DOHH2 (cell line): ENCODE data around the gene RNF212.

Source experiments
- H3F3A ChIP-seq: fragments of 200-600 bp; sonication (generic), shearing (Covaris generic); 2 replicates; pipeline ENCODE4 v1.6.0; 2016; ENCODE audit warnings: antibody characterized with exemption, mild to moderate bottlenecking; ENCODE audit not compliant: control insufficient read depth, insufficient read depth
- H3K27ac ChIP-seq: fragments of 200-600 bp; sonication (generic); 2 replicates; pipeline ENCODE4 v1.5.1; 2014; ENCODE audit warnings: low read depth, mild to moderate bottlenecking, low read length, moderate library complexity
- H3K27me3 ChIP-seq: fragments of 200-600 bp; sonication (generic); 2 replicates; pipeline ENCODE4 v1.6.1; 2014; ENCODE audit warnings: mild to moderate bottlenecking, low read length, mixed read lengths; ENCODE audit not compliant: control insufficient read depth
- H3K36me3 ChIP-seq: fragments of 200-600 bp; sonication (generic); 2 replicates; pipeline ENCODE4 v1.6.1; 2014; ENCODE audit warnings: mild to moderate bottlenecking, low read length, moderate library complexity, mixed read lengths; ENCODE audit not compliant: control insufficient read depth
- H3K4me1 ChIP-seq: fragments of 200-600 bp; sonication (generic); 2 replicates; pipeline ENCODE4 v1.6.1; 2014; ENCODE audit warnings: mild to moderate bottlenecking, low read length, mixed read lengths; ENCODE audit not compliant: control insufficient read depth
- H3K4me2 ChIP-seq: fragments of 200-600 bp; sonication (generic); 2 replicates; pipeline ENCODE4 v1.6.0; 2014; ENCODE audit warnings: mild to moderate bottlenecking, low read length, moderate library complexity
- H3K4me3 ChIP-seq: fragments of 200-600 bp; sonication (generic); 2 replicates; pipeline ENCODE4 v1.5.1; 2014; ENCODE audit warnings: mild to moderate bottlenecking, low read length, mixed read lengths
- H3K79me2 ChIP-seq: fragments of 200-600 bp; sonication (generic); 2 replicates; pipeline ENCODE4 v1.6.1; 2014; ENCODE audit warnings: mild to moderate bottlenecking, low read length, mixed read lengths; ENCODE audit not compliant: control insufficient read depth
- H3K9me2 ChIP-seq: fragments of 200-600 bp; sonication (generic); replicated peaks from 2 replicates; pipeline ENCODE4 v1.6.1; 2014; ENCODE audit warnings: mild to moderate bottlenecking, low read length, mixed read lengths; ENCODE audit not compliant: control insufficient read depth
- H3K9me3 ChIP-seq: fragments of 200-600 bp; sonication (generic); 2 replicates; pipeline ENCODE4 v1.6.1; 2014; ENCODE audit warnings: antibody characterized with exemption, low read length, mixed read lengths; ENCODE audit not compliant: control insufficient read depth, insufficient read depth
- H4K20me1 ChIP-seq: fragments of 200-600 bp; sonication (generic); 2 replicates; pipeline ENCODE4 v1.6.0; 2014; ENCODE audit warnings: low read depth, mild to moderate bottlenecking, antibody characterized with exemption, low read length, moderate library complexity; ENCODE audit not compliant: control insufficient read depth, insufficient read depth
- EZH2phosphoT487 ChIP-seq: fragments of 200-600 bp; sonication (generic); IDR thresholded peaks from 2 replicates; pipeline ENCODE4 v1.6.1; 2017; ENCODE audit warnings: borderline replicate concordance, mild to moderate bottlenecking, antibody characterized with exemption, low read length, moderate library complexity, mixed read lengths
- TF ChIP-seq, protein P1 (sequence below): fragments of 200-600 bp; sonication (generic); IDR thresholded peaks from one replicate; pipeline ENCODE4 v1.5.1; 2014; ENCODE audit warnings: antibody characterized with exemption, mild to moderate bottlenecking, low read depth, low read length; ENCODE audit not compliant: poor library complexity, severe bottlenecking

Gene RNF212

DNA sequence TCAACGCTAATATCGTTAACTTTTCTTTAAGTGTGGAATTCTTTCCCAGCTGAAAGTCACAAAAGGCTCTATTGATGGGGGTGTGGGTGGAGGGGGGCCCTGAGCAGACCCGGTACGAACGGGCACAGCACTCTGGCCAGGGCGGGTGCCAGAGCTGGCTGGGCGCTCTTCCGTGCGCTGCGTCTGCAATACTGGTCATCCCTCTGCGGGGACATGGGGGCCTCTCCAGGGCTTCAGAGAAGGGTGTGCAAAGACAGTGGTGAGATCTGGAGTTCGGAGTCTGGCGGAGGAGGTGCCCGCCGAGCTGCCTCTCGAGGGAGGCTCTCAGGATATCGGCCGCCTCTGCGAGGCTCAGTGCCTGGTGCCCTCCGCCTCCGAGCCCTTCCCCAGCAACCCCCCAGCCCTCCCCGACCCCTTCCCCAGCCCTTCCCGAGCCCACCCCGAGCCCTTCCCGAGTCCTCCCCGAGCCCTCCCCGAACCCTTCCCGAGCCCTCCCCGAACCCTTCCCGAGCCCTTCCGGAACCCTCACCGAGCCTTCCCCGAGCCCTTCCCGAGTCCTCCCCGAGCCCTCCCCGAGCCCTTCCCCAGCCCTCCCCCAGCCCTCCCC, 67.7 kb downstream of the RNF212 start:
- Histone ChIP-seq H3K79me2 (no peaks in the 10 kb centered on the region), H3F3A (no peaks in the 10 kb centered on the region), H3K4me3 (no peak overlapping the region), H3K4me1 (no peaks in the 10 kb centered on the region), H4K20me1 (no peaks in the 10 kb centered on the region), H3K9me3 (peaks cover 3% of the 10 kb centered on the region; the same call in 1 of the 2 replicates), H3K9me2 (no peaks in the 10 kb centered on the region), H3K4me2 (no peak overlapping the region), H3K36me3 (no peaks in the 10 kb centered on the region), H3K27ac (no peak overlapping the region), H3K27me3 (no peaks in the 10 kb centered on the region)
- TF ChIP-seq, protein P1, sequence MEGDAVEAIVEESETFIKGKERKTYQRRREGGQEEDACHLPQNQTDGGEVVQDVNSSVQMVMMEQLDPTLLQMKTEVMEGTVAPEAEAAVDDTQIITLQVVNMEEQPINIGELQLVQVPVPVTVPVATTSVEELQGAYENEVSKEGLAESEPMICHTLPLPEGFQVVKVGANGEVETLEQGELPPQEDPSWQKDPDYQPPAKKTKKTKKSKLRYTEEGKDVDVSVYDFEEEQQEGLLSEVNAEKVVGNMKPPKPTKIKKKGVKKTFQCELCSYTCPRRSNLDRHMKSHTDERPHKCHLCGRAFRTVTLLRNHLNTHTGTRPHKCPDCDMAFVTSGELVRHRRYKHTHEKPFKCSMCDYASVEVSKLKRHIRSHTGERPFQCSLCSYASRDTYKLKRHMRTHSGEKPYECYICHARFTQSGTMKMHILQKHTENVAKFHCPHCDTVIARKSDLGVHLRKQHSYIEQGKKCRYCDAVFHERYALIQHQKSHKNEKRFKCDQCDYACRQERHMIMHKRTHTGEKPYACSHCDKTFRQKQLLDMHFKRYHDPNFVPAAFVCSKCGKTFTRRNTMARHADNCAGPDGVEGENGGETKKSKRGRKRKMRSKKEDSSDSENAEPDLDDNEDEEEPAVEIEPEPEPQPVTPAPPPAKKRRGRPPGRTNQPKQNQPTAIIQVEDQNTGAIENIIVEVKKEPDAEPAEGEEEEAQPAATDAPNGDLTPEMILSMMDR = no peak
- no peak for TF ChIP-seq EZH2phosphoT487

DNA sequence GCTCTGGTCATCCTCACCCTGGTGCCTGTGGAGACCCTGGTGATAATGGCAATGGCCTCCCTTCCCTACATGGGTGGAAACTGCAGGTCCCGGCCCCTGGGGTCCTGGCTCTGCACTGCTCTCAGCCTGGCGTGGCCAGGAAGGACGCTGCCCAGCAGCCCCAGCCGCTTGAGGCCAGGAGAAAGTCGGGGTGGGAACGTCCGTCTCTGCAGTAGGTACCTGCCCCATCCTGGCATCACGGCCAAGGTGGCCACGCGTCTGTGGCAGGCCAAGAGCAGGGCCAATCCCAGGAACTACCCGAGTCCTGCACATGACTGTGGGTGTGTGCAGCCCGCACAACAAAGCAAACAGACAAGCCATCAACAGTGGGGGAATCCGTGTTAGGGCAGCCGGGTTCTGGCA, 68.2 kb downstream of the RNF212 start:
- Histone ChIP-seq H3K27me3 (no peaks in the 10 kb centered on the region), H3K4me2 (no peak overlapping the region), H3K36me3 (no peaks in the 10 kb centered on the region), H3K4me3 (no peak overlapping the region), H3K9me3 (peaks cover 3% of the 10 kb centered on the region; the same call in 1 of the 2 replicates), H3K9me2 (no peaks in the 10 kb centered on the region), H3F3A (no peaks in the 10 kb centered on the region), H3K27ac (no peak overlapping the region), H3K4me1 (no peaks in the 10 kb centered on the region), H4K20me1 (no peaks in the 10 kb centered on the region), H3K79me2 (no peaks in the 10 kb centered on the region)
- TF ChIP-seq EZH2phosphoT487 = no peak
- TF ChIP-seq, protein P1 = no peak

DNA sequence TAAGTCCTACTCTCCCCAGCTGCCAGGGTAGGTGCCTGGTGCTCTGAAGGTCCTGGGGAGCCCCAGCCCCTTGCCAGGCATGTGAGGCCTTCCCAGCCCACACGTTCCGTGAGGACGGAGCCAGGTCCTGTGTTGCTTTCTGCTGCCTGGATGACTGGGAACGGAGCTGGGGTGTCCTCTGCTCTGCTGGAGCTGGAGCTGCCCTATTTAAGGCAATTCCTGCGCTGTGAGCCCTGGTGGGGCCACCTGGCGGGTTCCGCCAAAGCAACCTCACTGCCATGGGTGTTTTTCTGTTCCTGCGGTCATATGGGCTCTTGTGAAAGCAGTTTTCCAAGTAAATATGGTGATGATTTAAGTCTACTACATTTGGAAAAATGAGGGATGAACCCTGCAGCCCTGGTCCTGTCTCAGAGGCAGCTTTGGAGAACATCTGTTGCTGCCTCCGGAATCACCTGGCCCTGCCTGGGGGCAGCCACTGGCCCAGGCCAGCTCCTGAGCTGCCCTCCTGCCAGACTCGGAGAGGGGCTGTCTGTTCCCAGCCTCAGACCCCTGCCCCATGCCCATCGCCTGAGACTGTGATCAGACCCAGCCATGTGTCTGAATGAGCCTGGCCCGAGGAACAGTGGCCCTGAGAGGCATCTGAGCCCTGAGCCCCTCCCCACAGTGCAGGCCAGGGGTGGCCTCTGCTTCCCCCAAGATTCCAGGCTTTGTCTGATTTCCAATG, 68.7 kb downstream of the RNF212 start:
- no peak overlapping the region for H3K27ac ChIP-seq
- no peaks in the 10 kb centered on the region for H3K4me1 ChIP-seq
- H3F3A ChIP-seq = no peaks in the 10 kb centered on the region
- no peak for TF ChIP-seq EZH2phosphoT487
- TF ChIP-seq, protein P1 = no peak
- H3K79me2 ChIP-seq = no peaks in the 10 kb centered on the region
- no peak overlapping the region for H3K4me2 ChIP-seq
- no peaks in the 10 kb centered on the region for H4K20me1 ChIP-seq
- no peaks in the 10 kb centered on the region for H3K36me3 ChIP-seq
- no peaks in the 10 kb centered on the region for H3K27me3 ChIP-seq
- no peaks in the 10 kb centered on the region for H3K9me2 ChIP-seq
- no peak overlapping the region for H3K4me3 ChIP-seq
- H3K9me3 ChIP-seq = peaks cover 3% of the 10 kb centered on the region; the same call in 1 of the 2 replicates
